ENCODE measurements around the gene NDUFAF8.

NDUFAF8 gene

DNA sequence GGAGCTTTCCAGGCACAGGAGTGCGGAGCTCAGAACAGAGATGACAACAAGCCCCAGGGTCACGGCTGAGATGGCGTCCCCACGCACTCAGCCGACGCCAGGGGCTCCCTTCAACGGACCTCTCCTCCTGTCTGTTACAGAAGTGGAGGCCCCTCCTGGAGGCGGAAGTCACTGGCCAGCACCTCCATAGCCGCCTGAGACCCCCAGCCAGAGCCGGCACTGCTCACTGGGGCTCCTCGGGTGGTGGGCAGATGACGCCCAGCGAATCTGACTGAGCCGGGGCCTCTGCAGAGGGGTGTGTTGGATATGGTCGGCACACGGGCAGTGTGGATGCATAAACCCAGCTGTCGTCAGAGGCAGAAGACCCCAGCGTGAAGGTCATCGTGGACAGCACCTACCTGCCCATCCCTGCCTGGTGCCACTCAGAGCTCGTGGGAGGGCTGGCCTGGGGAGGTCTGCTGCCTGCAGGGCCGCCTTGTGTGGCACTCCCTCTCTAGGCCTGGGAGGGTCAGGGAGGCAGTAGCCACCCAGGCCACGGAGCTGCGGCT, 20.0 kb downstream of the NDUFAF8 start:
- POLR2A ChIA-PET = no interaction called here
- CTCF ChIA-PET = interaction anchor here (1.4 kb wide), 1 partner anchor 33 kb away, joined by 3 read pairs; no protein-coding TSS in a partner anchor
- DNase-seq (ENCODE audit: extremely low spot score) = no peak
- TF ChIP-seq, protein P1, sequence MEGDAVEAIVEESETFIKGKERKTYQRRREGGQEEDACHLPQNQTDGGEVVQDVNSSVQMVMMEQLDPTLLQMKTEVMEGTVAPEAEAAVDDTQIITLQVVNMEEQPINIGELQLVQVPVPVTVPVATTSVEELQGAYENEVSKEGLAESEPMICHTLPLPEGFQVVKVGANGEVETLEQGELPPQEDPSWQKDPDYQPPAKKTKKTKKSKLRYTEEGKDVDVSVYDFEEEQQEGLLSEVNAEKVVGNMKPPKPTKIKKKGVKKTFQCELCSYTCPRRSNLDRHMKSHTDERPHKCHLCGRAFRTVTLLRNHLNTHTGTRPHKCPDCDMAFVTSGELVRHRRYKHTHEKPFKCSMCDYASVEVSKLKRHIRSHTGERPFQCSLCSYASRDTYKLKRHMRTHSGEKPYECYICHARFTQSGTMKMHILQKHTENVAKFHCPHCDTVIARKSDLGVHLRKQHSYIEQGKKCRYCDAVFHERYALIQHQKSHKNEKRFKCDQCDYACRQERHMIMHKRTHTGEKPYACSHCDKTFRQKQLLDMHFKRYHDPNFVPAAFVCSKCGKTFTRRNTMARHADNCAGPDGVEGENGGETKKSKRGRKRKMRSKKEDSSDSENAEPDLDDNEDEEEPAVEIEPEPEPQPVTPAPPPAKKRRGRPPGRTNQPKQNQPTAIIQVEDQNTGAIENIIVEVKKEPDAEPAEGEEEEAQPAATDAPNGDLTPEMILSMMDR (IDR thresholded peaks at IDR 0.05; ENCODE audit: control extremely low read depth, extremely low read depth, low read depth, missing control alignments) = no peak

DNA sequence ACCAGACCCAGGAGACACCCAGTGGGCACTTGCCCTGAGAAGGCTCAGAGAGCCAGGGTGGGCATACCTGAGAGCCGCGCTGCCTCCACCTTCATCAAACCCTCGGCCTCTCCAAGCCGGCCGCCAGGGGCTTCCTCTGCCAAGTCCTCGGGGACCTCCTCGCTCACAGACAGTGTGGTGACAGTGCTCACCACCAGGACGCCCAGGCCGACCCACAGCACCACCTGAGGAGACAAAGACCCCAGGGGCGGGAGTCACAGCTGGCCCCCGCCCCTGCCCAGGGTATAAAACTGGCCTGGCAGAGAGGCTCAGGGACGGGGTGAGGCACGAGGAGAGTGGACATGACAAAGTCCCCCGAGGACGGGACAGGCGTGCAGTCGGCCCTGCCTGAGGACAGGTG, 21.1 kb downstream of the NDUFAF8 start:
- CTCF ChIA-PET = no interaction called here
- POLR2A ChIA-PET = no interaction called here
- TF ChIP-seq, protein P1 (IDR thresholded peaks at IDR 0.05; ENCODE audit: control extremely low read depth, extremely low read depth, low read depth, missing control alignments) = no peak
- no peak for DNase-seq (ENCODE audit: extremely low spot score)

DNA sequence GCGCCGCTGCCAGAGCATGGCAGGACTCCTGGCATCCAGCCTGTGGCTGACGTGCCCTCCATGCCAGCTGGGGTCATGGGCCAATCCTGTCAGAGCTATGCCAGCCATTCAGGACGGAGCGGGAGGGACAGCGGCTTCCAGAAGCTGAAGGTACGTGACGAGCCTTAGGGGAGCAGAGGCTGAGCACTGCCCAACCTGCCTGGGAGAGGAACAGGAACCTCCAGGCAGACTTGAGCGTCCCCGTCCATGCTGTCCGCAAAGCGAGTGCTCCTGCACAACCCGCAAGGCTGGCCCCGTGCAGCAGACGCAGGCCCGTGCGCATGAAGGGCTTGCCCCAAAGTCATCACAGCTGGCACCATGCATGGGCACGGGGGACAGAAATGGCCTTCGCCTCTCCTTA, 21.5 kb downstream of the NDUFAF8 start:
- TF ChIP-seq, protein P1 (IDR thresholded peaks at IDR 0.05; ENCODE audit: control extremely low read depth, extremely low read depth, low read depth, missing control alignments) = no peak
- ChIA-PET CTCF (no interaction called here), POLR2A (no interaction called here)
- no peak for DNase-seq (ENCODE audit: extremely low spot score)

DNA sequence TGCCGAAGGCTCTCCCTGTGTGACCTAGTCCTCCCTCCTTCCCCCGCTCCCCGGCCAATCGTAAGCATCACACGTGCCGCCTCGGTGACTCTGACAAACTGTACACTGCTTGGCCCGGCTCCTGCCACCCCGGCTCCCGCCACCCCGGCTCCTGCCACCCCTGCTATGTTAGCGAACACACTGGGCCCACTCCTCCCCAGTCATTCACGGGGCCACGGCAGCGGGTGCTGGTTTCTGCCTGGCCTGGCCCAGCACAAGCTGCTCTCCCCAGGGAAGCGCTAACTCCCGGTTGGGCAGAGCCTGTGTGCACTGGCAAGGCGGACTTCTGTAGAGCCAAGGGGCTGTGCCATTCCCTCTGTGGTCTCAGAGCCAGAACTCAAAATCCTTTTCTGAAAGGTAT, 22.0 kb downstream of the NDUFAF8 start:
- TF ChIP-seq, protein P1 (IDR thresholded peaks at IDR 0.05; ENCODE audit: control extremely low read depth, extremely low read depth, low read depth, missing control alignments) = no peak
- CTCF ChIA-PET = interaction anchor here (2.1 kb wide), 1 partner anchor 8 kb away, joined by 9 read pairs; no protein-coding TSS in a partner anchor
- no peak for DNase-seq (ENCODE audit: extremely low spot score)
- POLR2A ChIA-PET = no interaction called here

DNA sequence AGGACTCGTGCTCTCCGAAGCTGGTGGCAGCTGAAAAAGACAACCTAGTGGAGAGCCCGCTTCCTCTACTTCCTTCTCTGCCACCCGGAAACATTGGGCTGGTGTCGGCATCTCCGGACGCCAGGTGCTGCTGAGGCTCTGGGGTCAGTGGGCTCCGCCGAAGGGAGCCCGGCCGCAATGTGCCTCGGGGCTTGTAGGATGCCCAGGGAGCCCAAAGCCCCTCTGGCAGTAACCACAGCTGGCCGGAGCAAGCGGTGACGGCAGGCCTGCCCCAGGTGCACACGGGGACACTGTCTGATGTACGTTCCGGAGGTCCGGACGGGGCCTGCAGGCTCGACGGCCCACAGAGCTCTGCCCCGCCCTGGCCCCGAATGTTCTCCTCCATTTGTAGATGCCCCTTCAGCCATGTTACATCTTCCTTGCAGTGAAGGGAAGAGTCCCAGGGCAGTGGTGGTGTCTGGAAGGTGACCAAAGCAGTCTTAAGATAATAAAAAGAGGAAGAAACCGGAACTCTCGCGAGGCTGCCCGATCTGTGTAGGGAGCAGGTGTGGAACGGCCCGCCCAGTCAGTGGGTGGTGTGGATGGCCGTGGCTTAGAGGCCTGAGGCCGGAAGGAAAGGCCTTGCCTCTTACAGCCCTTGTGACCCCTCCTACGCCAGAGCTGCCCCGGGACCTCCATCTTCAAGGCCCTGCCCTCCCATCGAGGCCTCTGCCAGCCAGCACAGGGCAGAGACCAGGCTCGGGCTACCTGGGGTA, 22.6 kb downstream of the NDUFAF8 start:
- ChIA-PET CTCF (interaction anchor here (0.9 to 2.1 kb wide), 3 partner anchors 9 to 223 kb away, joined by 4 to 9 read pairs (median 5); no protein-coding TSS in a partner anchor), POLR2A (no interaction called here)
- no peak for DNase-seq (ENCODE audit: extremely low spot score)
- TF ChIP-seq, protein P1 (IDR thresholded peaks at IDR 0.05; ENCODE audit: control extremely low read depth, extremely low read depth, low read depth, missing control alignments) = no peak

DNA sequence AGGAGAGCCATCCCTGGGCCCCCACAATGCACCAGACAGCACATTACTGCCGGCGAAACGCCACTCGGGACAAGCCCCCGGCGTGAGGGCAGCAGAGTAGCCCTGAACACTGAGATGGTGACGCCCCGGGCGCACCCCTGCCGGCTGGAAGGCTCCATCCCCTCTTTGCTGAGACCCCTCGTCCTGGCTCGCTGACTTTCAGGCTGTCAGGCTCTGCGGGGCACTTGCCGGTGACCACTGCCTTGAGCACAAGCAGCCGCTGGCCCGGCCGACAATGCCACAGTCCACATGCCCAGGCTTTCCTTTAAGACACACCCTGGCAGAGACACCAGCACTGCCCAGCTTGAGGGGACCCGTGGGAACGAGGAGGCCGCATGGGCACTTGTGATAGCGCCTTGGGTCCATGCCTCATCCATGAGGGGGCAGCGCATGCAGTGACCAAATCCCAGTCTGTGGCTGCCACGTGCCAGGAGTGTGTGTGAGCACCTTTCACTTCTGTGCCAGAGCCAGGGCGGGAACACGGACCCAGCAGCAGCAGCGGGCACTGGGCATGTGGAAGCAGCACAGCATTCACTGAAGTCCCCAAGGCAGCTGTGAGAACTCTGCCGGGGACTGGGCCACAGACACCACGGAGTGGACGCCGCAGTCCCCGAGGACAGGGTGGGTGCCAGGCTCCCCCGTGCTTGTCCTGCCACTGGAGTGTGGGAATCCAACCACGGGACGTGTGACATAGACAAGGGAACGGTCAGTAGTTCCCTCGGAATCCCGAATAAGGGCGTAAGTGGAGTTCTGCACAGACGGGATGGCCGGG, 24.5 kb downstream of the NDUFAF8 start:
- TF ChIP-seq, protein P1 (IDR thresholded peaks at IDR 0.05; ENCODE audit: control extremely low read depth, extremely low read depth, low read depth, missing control alignments) = no peak
- CTCF ChIA-PET = interaction anchor here (0.7 to 2.1 kb wide), 4 partner anchors 8 to 221 kb away, joined by 3 to 9 read pairs (median 4); no protein-coding TSS in a partner anchor
- POLR2A ChIA-PET = no interaction called here
- DNase-seq (ENCODE audit: extremely low spot score) = no peak

Measured in GM10248 (cell line).